HTR-8/SVneo (cell line): Measurements from ENCODE around the gene CCDC116.
"Not testable (repeated sequence)": the region's sequence is repeated elsewhere in the genome, so short reads cannot be mapped to it uniquely, and the experiment has no call there.

Source experiments
- DNase-seq: peaks from one replicate; pipeline ENCODE4 v3.0.0; 2011; ENCODE audit warnings: low spot score, mixed read lengths; ENCODE audit not compliant: insufficient read length
- FAIRE-seq: peaks from 2 replicates; lab custom pipeline; 2011; peaks lifted over from hg19 to GRCh38; lab: Jason Lieb, UNC

The CCDC116 gene

GRCh38 chr22:21628386-21629254, 3.9 kb upstream of the CCDC116 start:
- FAIRE-seq (no peak), DNase-seq (no peak)

GRCh38 chr22:21629255-21630149, 3.1 kb upstream of the CCDC116 start, which contains the start of gene YDJC:
YDJC (minus strand) TSS chr22:21630022; CDS start chr22:21630014, 8 bp downstream.
- DNase-seq, result peak; percentile 81
- peak; percentile 77 for FAIRE-seq

GRCh38 chr22:21631025-21631424, 1.5 kb upstream of the CCDC116 start:
- FAIRE-seq (no peak), DNase-seq (no peak)

- no peak for DNase-seq
- FAIRE-seq, result no peak
These were observed 371 bp downstream of the CCDC116 start for GRCh38 chr22:21632931-21633330.

- DNase-seq, result no peak
- no peak for FAIRE-seq
These were observed 921 bp downstream of the CCDC116 start for GRCh38 chr22:21633481-21633880.

- DNase-seq (no peak), FAIRE-seq (no peak)
These were observed 1.5 kb downstream of the CCDC116 start for GRCh38 chr22:21634081-21634480.

GRCh38 chr22:21634844-21635243, 2.3 kb downstream of the CCDC116 start:
- FAIRE-seq (no peak), DNase-seq (no peak)

- no peak for FAIRE-seq
- no peak for DNase-seq
These were observed 3.4 kb downstream of the CCDC116 start for GRCh38 chr22:21635771-21636510.

- FAIRE-seq (no peak), DNase-seq (no peak)
These were observed 4.2 kb downstream of the CCDC116 start for GRCh38 chr22:21636629-21637218.

GRCh38 chr22:21637450-21637849, 4.9 kb downstream of the CCDC116 start:
- FAIRE-seq, DNase-seq: not testable (repeated sequence)

GRCh38 chr22:21639359-21639758, 6.8 kb downstream of the CCDC116 start:
- DNase-seq (no peak), FAIRE-seq (no peak)

- DNase-seq (no peak), FAIRE-seq (no peak)
These were observed 8.2 kb downstream of the CCDC116 start for GRCh38 chr22:21640810-21641209.

GRCh38 chr22:21641417-21641788, 8.8 kb downstream of the CCDC116 start:
- FAIRE-seq, result no peak
- DNase-seq, result no peak

GRCh38 chr22:21641789-21642583, 9.4 kb downstream of the CCDC116 start, which contains the start of gene SDF2L1:
SDF2L1 (plus strand) TSS chr22:21642302; CDS start chr22:21642337, 35 bp downstream.
- peak; percentile 94 for DNase-seq
- FAIRE-seq, result peak; percentile 94

GRCh38 chr22:21642584-21643448, 10.3 kb downstream of the CCDC116 start:
- DNase-seq (no peak), FAIRE-seq (no peak)

GRCh38 chr22:21643533-21644357, 11.2 kb downstream of the CCDC116 start:
- DNase-seq (no peak), FAIRE-seq (no peak)

- not testable (repeated sequence) for DNase-seq, FAIRE-seq
These were observed 13.0 kb downstream of the CCDC116 start for GRCh38 chr22:21645513-21645912.
